Cardiac fibroblast (primary cell): Measurements from ENCODE around the gene HHIP.
A peak's percentile ranks its signal among the peaks of the same experiment; 100 is the strongest.

Experiments used
- DNase-seq, 2 donors: peaks; one replicate each; pipeline versions ENCODE4 v3.0.0 to v3.0.0-alpha.2; 2010; ENCODE audit warnings: low read depth in 2 of 2
- H3K4me3 ChIP-seq, 2 donors: replicated peaks in 1 of 2; 1 replicate in 1 of 2; 2 replicates in 1 of 2; pipeline ENCODE4 v1.5.1; 2011; ENCODE audit warnings: low read depth in 2 of 2, low read length in 2 of 2, mild to moderate bottlenecking in 2 of 2, moderate library complexity in 1 of 2
- TF ChIP-seq, protein P1 (sequence below): IDR thresholded peaks from one replicate; pipeline ENCODE4 v1.5.1; 2011; ENCODE audit warnings: low read depth, mild to moderate bottlenecking, low read length, inconsistent platforms

HHIP gene, protein sequence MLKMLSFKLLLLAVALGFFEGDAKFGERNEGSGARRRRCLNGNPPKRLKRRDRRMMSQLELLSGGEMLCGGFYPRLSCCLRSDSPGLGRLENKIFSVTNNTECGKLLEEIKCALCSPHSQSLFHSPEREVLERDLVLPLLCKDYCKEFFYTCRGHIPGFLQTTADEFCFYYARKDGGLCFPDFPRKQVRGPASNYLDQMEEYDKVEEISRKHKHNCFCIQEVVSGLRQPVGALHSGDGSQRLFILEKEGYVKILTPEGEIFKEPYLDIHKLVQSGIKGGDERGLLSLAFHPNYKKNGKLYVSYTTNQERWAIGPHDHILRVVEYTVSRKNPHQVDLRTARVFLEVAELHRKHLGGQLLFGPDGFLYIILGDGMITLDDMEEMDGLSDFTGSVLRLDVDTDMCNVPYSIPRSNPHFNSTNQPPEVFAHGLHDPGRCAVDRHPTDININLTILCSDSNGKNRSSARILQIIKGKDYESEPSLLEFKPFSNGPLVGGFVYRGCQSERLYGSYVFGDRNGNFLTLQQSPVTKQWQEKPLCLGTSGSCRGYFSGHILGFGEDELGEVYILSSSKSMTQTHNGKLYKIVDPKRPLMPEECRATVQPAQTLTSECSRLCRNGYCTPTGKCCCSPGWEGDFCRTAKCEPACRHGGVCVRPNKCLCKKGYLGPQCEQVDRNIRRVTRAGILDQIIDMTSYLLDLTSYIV

GRCh38 chr4:144645631-144646522 lies at the start of gene HHIP:
Gene HHIP (plus strand): TSS chr4:144646156. CDS start chr4:144646676, 520 bp downstream.
- peak; percentile 82 to 83 for DNase-seq
- TF ChIP-seq, protein P1, sequence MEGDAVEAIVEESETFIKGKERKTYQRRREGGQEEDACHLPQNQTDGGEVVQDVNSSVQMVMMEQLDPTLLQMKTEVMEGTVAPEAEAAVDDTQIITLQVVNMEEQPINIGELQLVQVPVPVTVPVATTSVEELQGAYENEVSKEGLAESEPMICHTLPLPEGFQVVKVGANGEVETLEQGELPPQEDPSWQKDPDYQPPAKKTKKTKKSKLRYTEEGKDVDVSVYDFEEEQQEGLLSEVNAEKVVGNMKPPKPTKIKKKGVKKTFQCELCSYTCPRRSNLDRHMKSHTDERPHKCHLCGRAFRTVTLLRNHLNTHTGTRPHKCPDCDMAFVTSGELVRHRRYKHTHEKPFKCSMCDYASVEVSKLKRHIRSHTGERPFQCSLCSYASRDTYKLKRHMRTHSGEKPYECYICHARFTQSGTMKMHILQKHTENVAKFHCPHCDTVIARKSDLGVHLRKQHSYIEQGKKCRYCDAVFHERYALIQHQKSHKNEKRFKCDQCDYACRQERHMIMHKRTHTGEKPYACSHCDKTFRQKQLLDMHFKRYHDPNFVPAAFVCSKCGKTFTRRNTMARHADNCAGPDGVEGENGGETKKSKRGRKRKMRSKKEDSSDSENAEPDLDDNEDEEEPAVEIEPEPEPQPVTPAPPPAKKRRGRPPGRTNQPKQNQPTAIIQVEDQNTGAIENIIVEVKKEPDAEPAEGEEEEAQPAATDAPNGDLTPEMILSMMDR: no peak
- peak within 1 kb of the TSS; percentile 73 to 74 for H3K4me3 ChIP-seq

- TF ChIP-seq, protein P1: no peak
- no peak for DNase-seq
These were observed 48.8 kb upstream of the HHIP start for GRCh38 chr4:144597171-144597570.

GRCh38 chr4:144599621-144600020 lies 46.3 kb upstream of the HHIP start:
- DNase-seq: peak; percentile 12 to 22
- H3K4me3 ChIP-seq: no peak overlapping the region
- TF ChIP-seq, protein P1: no peak

More at GRCh38 chr4:144597171-144597570, 48.8 kb upstream of the HHIP start:
- no peak overlapping the region for H3K4me3 ChIP-seq

GRCh38 chr4:144611850-144612249 lies 34.1 kb upstream of the HHIP start:
- peak; percentile 21 to 46 for DNase-seq
- no peak overlapping the region for H3K4me3 ChIP-seq
- TF ChIP-seq, protein P1: peak; percentile 61

GRCh38 chr4:144614850-144615585 lies 30.9 kb upstream of the HHIP start:
- no peak overlapping the region for H3K4me3 ChIP-seq
- peak in 1 of 2 donors; percentile 65 for DNase-seq
- TF ChIP-seq, protein P1: no peak

DNA sequence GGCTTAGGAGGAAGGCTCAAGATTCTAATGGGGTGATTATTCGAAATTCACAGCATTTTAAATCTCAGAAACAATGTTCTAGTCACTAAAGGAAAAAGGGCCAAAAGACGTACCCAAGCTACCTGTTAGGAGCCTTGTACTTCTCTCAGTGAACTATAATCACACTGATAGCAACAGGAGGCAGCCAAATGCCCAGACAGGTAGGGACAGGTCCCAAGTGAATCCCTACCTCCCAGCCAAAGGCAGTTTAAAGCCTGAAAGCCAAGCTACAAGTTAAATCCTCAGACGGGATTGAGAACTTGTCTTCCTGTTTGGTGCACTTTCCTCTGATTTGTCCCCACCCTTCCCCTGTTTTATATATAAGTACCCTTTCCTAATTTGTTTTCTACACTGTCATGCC lies 24.3 kb upstream of the HHIP start:
- TF ChIP-seq, protein P1: no peak
- no peak overlapping the region for H3K4me3 ChIP-seq
- no peak for DNase-seq
